Measurements from ENCODE around the gene MSMP. TPM values are rescaled to one million over a fixed set of nuclear protein-coding genes. Genes with fewer than 3 reads are reported as not detected.

The MSMP gene, protein sequence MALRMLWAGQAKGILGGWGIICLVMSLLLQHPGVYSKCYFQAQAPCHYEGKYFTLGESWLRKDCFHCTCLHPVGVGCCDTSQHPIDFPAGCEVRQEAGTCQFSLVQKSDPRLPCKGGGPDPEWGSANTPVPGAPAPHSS
- not detected in 2 replicates for total RNA-seq

DNA sequence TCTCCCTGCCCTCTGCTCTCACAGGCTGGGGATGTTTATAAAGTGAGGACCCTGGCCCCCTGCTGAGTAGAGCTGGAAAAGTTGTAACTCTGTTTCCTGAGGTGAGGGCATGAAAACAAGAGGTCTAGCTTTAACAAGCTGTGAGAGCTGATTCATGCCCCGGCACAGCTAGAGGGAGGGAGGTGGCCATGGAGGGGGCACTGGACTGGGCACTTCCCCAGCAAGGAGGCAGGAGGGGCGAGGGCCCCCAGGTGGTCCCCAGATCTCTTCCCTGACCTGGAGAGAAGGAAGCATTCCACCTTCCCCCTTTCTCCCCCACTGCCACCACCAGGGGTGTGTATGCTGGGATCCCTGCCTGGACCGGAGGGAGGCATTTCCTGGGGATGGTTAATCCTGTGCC is at the start of gene MSMP:
MSMP (minus strand) TSS at position 13 of the 400 bp plus-strand sequence. CDS start 147 bp downstream, outside the sequence.
- TF ChIP-seq, protein P1, sequence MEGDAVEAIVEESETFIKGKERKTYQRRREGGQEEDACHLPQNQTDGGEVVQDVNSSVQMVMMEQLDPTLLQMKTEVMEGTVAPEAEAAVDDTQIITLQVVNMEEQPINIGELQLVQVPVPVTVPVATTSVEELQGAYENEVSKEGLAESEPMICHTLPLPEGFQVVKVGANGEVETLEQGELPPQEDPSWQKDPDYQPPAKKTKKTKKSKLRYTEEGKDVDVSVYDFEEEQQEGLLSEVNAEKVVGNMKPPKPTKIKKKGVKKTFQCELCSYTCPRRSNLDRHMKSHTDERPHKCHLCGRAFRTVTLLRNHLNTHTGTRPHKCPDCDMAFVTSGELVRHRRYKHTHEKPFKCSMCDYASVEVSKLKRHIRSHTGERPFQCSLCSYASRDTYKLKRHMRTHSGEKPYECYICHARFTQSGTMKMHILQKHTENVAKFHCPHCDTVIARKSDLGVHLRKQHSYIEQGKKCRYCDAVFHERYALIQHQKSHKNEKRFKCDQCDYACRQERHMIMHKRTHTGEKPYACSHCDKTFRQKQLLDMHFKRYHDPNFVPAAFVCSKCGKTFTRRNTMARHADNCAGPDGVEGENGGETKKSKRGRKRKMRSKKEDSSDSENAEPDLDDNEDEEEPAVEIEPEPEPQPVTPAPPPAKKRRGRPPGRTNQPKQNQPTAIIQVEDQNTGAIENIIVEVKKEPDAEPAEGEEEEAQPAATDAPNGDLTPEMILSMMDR (IDR thresholded peaks at IDR 0.05; ENCODE audit: insufficient read depth, low read length, poor library complexity, severe bottlenecking), result no peak
- Histone ChIP-seq H3K36me3 (ENCODE audit: control insufficient read depth, insufficient read depth, low read length) (peaks cover 3% of the 10 kb centered on the region), H3K4me3 (ENCODE audit: low read depth, low read length) (no peak within 1 kb of the TSS), H3K27me3 (ENCODE audit: control insufficient read depth, insufficient read depth, low read length) (no peaks in the 10 kb centered on the region)
- no peak for DNase-seq (ENCODE audit: low read depth)

- H3K36me3 ChIP-seq (ENCODE audit: control insufficient read depth, insufficient read depth, low read length), result no peaks in the 10 kb centered on the region
- H3K27me3 ChIP-seq (ENCODE audit: control insufficient read depth, insufficient read depth, low read length), result no peaks in the 10 kb centered on the region
- DNase-seq (ENCODE audit: low read depth), result no peak
- no peak overlapping the region for H3K4me3 ChIP-seq (ENCODE audit: low read depth, low read length)
- TF ChIP-seq, protein P1 (IDR thresholded peaks at IDR 0.05; ENCODE audit: insufficient read depth, low read length, poor library complexity, severe bottlenecking), result no peak
Measured at GRCh38 chr9:35801328-35802128, 47.5 kb upstream of the MSMP start.

- DNase-seq (ENCODE audit: low read depth), result no peak
Measured at GRCh38 chr9:35800530-35800929, 46.5 kb upstream of the MSMP start.

DNA sequence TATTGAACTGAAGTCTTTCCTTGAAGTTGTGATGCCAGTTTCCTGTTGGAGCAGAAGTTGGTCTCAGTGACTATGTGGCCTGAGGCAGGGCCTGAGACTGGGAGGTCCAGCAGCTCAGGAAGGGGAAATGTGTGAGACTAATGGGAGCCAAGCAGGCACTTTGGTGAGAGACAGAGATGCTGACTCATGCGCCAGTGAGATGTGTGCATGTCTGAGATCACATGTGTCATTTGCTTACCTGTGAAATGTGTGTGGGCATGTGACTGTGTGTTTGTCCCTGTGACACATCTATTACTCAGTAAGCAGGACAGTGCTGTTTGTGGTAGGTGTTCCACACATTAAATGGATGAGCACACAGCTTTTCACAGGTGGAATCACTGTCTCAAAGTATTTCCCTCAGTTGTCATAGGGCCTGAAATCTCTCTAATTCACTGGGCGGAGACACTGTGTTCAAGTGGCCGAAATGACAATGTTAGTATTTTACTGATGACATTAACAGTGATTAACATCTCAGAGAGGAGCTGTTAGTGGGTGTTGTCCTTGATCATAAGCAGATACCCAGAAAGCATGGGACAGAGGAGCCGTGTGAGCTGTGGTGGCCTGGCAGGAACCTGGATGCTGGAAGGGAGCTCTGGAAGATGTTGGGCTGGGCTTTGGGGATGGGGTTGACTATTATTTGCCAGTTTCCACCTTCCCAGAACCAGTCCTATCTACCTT is 44.7 kb upstream of the MSMP start:
- DNase-seq (ENCODE audit: low read depth), result peak; percentile 88
- TF ChIP-seq, protein P1 (IDR thresholded peaks at IDR 0.05; ENCODE audit: insufficient read depth, low read length, poor library complexity, severe bottlenecking), result no peak
- no peaks in the 10 kb centered on the region for H3K27me3 ChIP-seq (ENCODE audit: control insufficient read depth, insufficient read depth, low read length)
- H3K36me3 ChIP-seq (ENCODE audit: control insufficient read depth, insufficient read depth, low read length), result no peaks in the 10 kb centered on the region
- H3K4me3 ChIP-seq (ENCODE audit: low read depth, low read length), result no peak overlapping the region

More at GRCh38 chr9:35800530-35800929, 46.5 kb upstream of the MSMP start:
- Histone ChIP-seq H3K4me3 (ENCODE audit: low read depth, low read length) (no peak overlapping the region), H3K36me3 (ENCODE audit: control insufficient read depth, insufficient read depth, low read length) (no peaks in the 10 kb centered on the region), H3K27me3 (ENCODE audit: control insufficient read depth, insufficient read depth, low read length) (no peaks in the 10 kb centered on the region)
- TF ChIP-seq, protein P1 (IDR thresholded peaks at IDR 0.05; ENCODE audit: insufficient read depth, low read length, poor library complexity, severe bottlenecking), result no peak

GRCh38 chr9:35797311-35798109 is 43.4 kb upstream of the MSMP start:
- Histone ChIP-seq H3K27me3 (ENCODE audit: control insufficient read depth, insufficient read depth, low read length) (no peaks in the 10 kb centered on the region), H3K4me3 (ENCODE audit: low read depth, low read length) (no peak overlapping the region), H3K36me3 (ENCODE audit: control insufficient read depth, insufficient read depth, low read length) (no peaks in the 10 kb centered on the region)
- TF ChIP-seq, protein P1 (IDR thresholded peaks at IDR 0.05; ENCODE audit: insufficient read depth, low read length, poor library complexity, severe bottlenecking), result no peak
- DNase-seq (ENCODE audit: low read depth), result no peak
